HEK293T (cell line): ENCODE measurements around the gene GINS2.

Source experiments
- CTCF ChIA-PET: fragments of 350-600 bp; formaldehyde crosslinking; extraction: SDS; loops from one replicate; lab custom pipeline; 2021; ENCODE audit warnings: antibody characterized with exemption, inconsistent platforms; lab: Yijun Ruan, JAX
- POLR2A ChIA-PET: fragments of 350-600 bp; formaldehyde crosslinking; extraction: SDS; loops from one replicate; lab custom pipeline; 2020; ENCODE audit warnings: antibody characterized with exemption, inconsistent platforms; lab: Yijun Ruan, JAX
- DNase-seq: peaks from one replicate; pipeline ENCODE4 v3.0.0; 2012; ENCODE audit warnings: mixed read lengths; ENCODE audit errors: extremely low spot score
- ARNT ChIP-seq: fragments of 450-650 bp; IDR thresholded peaks from 2 replicates; pipeline ENCODE4 v1.6.1; 2017; ENCODE audit warnings: mild to moderate bottlenecking
- BHLHE40 ChIP-seq: fragments of 450-650 bp; IDR thresholded peaks from 2 replicates; pipeline ENCODE4 v1.6.1; 2016; ENCODE audit warnings: mild to moderate bottlenecking, moderate library complexity, borderline replicate concordance
- CTBP1 ChIP-seq: fragments of 450-650 bp; IDR thresholded peaks from 2 replicates; pipeline ENCODE4 v1.6.1; 2016; ENCODE audit warnings: borderline replicate concordance
- ELF4 ChIP-seq: fragments of 450-650 bp; IDR thresholded peaks from 2 replicates; pipeline ENCODE4 v1.6.1; 2017; ENCODE audit warnings: antibody characterized with exemption
- FOXA1 ChIP-seq: fragments of 450-650 bp; IDR thresholded peaks from 2 replicates; pipeline ENCODE4 v1.6.1; 2016; ENCODE audit warnings: mild to moderate bottlenecking
- FOXK2 ChIP-seq: fragments of 450-650 bp; IDR thresholded peaks from 2 replicates; pipeline ENCODE4 v1.6.1; 2016; ENCODE audit warnings: mild to moderate bottlenecking
- FOXM1 ChIP-seq: fragments of 450-650 bp; IDR thresholded peaks from 2 replicates; pipeline ENCODE4 v1.6.1; 2017; ENCODE audit warnings: mild to moderate bottlenecking, borderline replicate concordance
- HDGF ChIP-seq: fragments of 450-650 bp; IDR thresholded peaks from 2 replicates; pipeline ENCODE4 v1.6.1; 2017; ENCODE audit warnings: antibody characterized with exemption, borderline replicate concordance
- L3MBTL2 ChIP-seq: fragments of 450-650 bp; conservative IDR thresholded peaks from 2 replicates; pipeline ENCODE4 v1.6.1; 2016; ENCODE audit warnings: mild to moderate bottlenecking
- LEF1 ChIP-seq: fragments of 450-650 bp; IDR thresholded peaks from 2 replicates; pipeline ENCODE4 v1.6.1; 2017; ENCODE audit warnings: mild to moderate bottlenecking, borderline replicate concordance
- NFRKB ChIP-seq: fragments of 450-650 bp; IDR thresholded peaks from 2 replicates; pipeline ENCODE4 v1.6.1; 2016; ENCODE audit warnings: mild to moderate bottlenecking, moderate library complexity
- PKNOX1 ChIP-seq: fragments of 450-650 bp; IDR thresholded peaks from 2 replicates; pipeline ENCODE4 v1.6.1; 2016
- SP1 ChIP-seq: fragments of 450-650 bp; IDR thresholded peaks from 2 replicates; pipeline ENCODE4 v1.6.1; 2017
- SUZ12 ChIP-seq: fragments of 450-650 bp; IDR thresholded peaks from 2 replicates; pipeline ENCODE4 v1.6.1; 2016; ENCODE audit warnings: mild to moderate bottlenecking
- TARDBP ChIP-seq: fragments of 450-650 bp; IDR thresholded peaks from 2 replicates; pipeline ENCODE4 v1.6.1; 2016
- ZNF384 ChIP-seq: fragments of 450-650 bp; IDR thresholded peaks from 2 replicates; pipeline ENCODE4 v1.6.1; 2016

Gene GINS2

GRCh38 chr16:85642762-85643358 is 45.9 kb downstream of the GINS2 start:
- DNase-seq = no peak
- TF ChIP-seq SP1 (no peak), BHLHE40 (no peak), PKNOX1 (no peak), HDGF (no peak), CTBP1 (no peak), L3MBTL2 (no peak), TARDBP (no peak), FOXM1 (no peak), LEF1 (no peak), SUZ12 (no peak), ZNF384 (no peak), FOXK2 (no peak), ARNT (no peak)
- POLR2A ChIA-PET = no interaction called here
- CTCF ChIA-PET = no interaction called here

- POLR2A ChIA-PET = no interaction called here
- CTCF ChIA-PET = no interaction called here
- TF ChIP-seq ELF4 = no peak
- no peak for TF ChIP-seq LEF1
- TF ChIP-seq PKNOX1 = no peak
- no peak for TF ChIP-seq FOXA1
- no peak for TF ChIP-seq ARNT
- no peak for TF ChIP-seq NFRKB
- TF ChIP-seq SUZ12 = no peak
- TF ChIP-seq TARDBP = no peak
- TF ChIP-seq BHLHE40 = no peak
- no peak for DNase-seq
These were observed 47.0 kb downstream of the GINS2 start for GRCh38 chr16:85641776-85642176.

- ChIA-PET POLR2A (no interaction called here), CTCF (no interaction called here)
- no peak for TF ChIP-seq ZNF384
- TF ChIP-seq SUZ12 = no peak
- no peak for TF ChIP-seq FOXM1
- no peak for TF ChIP-seq FOXK2
- no peak for TF ChIP-seq FOXA1
- TF ChIP-seq ARNT = no peak
- no peak for DNase-seq
These were observed 47.4 kb downstream of the GINS2 start for GRCh38 chr16:85641305-85641704.

GRCh38 chr16:85640585-85640984 is 48.2 kb downstream of the GINS2 start:
- DNase-seq = no peak
- CTCF ChIA-PET = no interaction called here
- TF ChIP-seq FOXA1 = no peak
- TF ChIP-seq NFRKB = no peak
- POLR2A ChIA-PET = no interaction called here

- TF ChIP-seq ZNF384 (no peak), HDGF (no peak), PKNOX1 (no peak), L3MBTL2 (no peak), SP1 (no peak), FOXM1 (no peak), LEF1 (no peak), CTBP1 (no peak)
- no peak for DNase-seq
- CTCF ChIA-PET = no interaction called here
- POLR2A ChIA-PET = no interaction called here
These were observed 48.5 kb downstream of the GINS2 start for GRCh38 chr16:85640254-85640558.

- TF ChIP-seq FOXK2 (no peak), LEF1 (no peak), SUZ12 (no peak), ARNT (no peak), HDGF (no peak), L3MBTL2 (no peak), PKNOX1 (no peak), ELF4 (no peak), FOXM1 (no peak), TARDBP (no peak), NFRKB (no peak), BHLHE40 (no peak), FOXA1 (no peak), CTBP1 (no peak), ZNF384 (no peak), SP1 (no peak)
- CTCF ChIA-PET = no interaction called here
- POLR2A ChIA-PET = no interaction called here
- DNase-seq = no peak
These were observed 49.1 kb downstream of the GINS2 start for GRCh38 chr16:85639529-85640253.
